Upper lobe of left lung (tissue), 6 donors: ENCODE results near the gene RPL27. TPM values are rescaled to one million over a fixed set of nuclear protein-coding genes. Genes with fewer than 3 reads are reported as not detected.
A peak's percentile ranks its signal among the peaks of the same experiment; 100 is the strongest.

Source experiments
- ATAC-seq, 2 donors: fragments of 200-7000 bp; cut with Tn5 transposase; one replicate each; pipeline ENCODE4 v1.9.1; 2022; ENCODE audit warnings: mild to moderate bottlenecking in 2 of 2, moderate library complexity in 2 of 2; ENCODE audit not compliant: low FRiP score in 2 of 2
- DNase-seq, 2 donors: peaks; one replicate each; pipeline ENCODE4 v3.0.0-alpha.2; 2019 to 2020
- H3K27ac ChIP-seq, 4 donors: fragments of 200-600 bp; sonication (generic); one replicate each; pipeline ENCODE4 v1.5.1; 2016 to 2019
- H3K27me3 ChIP-seq, 4 donors: fragments of 200-600 bp; sonication (generic); one replicate each; pipeline ENCODE4 v1.5.1; 2017 to 2019
- H3K36me3 ChIP-seq, 4 donors: fragments of 200-600 bp; sonication (generic); one replicate each; pipeline ENCODE4 v1.5.1; 2016 to 2019
- H3K4me1 ChIP-seq, 4 donors: fragments of 200-600 bp; sonication (generic); one replicate each; pipeline ENCODE4 v1.5.1; 2018 to 2019
- H3K4me3 ChIP-seq, 4 donors: fragments of 200-600 bp; sonication (generic); one replicate each; pipeline ENCODE4 v1.5.1; 2017 to 2019; ENCODE audit warnings: mild to moderate bottlenecking in 2 of 4, moderate library complexity in 1 of 4
- H3K9me3 ChIP-seq, 4 donors: fragments of 200-600 bp; sonication (generic); one replicate each; pipeline ENCODE4 v1.5.1; 2018 to 2019
- EP300 ChIP-seq, 4 donors: sonication (generic); formaldehyde crosslinking; IDR thresholded peaks; one replicate each; pipeline ENCODE4 v1.5.1; 2017; ENCODE audit warnings: antibody characterized with exemption in 4 of 4, control low read depth in 2 of 4
- POLR2A ChIP-seq, 4 donors: fragments of 450-650 bp; IDR thresholded peaks; one replicate each; pipeline ENCODE4 v1.5.1; 2016 to 2017; ENCODE audit warnings: antibody characterized with exemption in 4 of 4, mild to moderate bottlenecking in 2 of 4
- POLR2AphosphoS5 ChIP-seq, 2 donors: sonication (generic); formaldehyde crosslinking; IDR thresholded peaks; one replicate each; pipeline ENCODE4 v1.5.1; 2017; ENCODE audit warnings: antibody characterized with exemption in 2 of 2
- WGBS, 2 donors: methylation state at CpG; one replicate each; pipeline ENCODE4 v1.1.5; 2017 to 2018; 5-methylcytosine and 5-hydroxymethylcytosine counted together
- total RNA-seq, 6 donors: library from RNA; depleted of rRNA in 4 of 6; stranded (reverse); fragments of >200 nt in 4 of 6; gene quantifications; one replicate each; pipeline versions ENCODE4 v1.1.0 to v1.2.1, GENCODE V29; 2016 to 2021
- TF ChIP-seq, protein P1 (sequence below), 6 experiments: fragments of 450-650 bp in 4 of 6; fragments of 200-600 bp in 2 of 6; sonication (generic) in 2 of 6; IDR thresholded peaks; one replicate each; pipeline ENCODE4 v1.5.1; 2016 to 2019; ENCODE audit warnings: antibody characterized with exemption in 6 of 6
- donor health status: DM: no; HTN: no; CAD: no; lungs with moderate emphysema.
- donor health status: DM: no; HTN: yes; CAD: no; lungs with severe emphysema.

RPL27 gene
- total RNA-seq, 6 donors from 2014 or later: 534 to 1,192 (median 783) TPM

DNA sequence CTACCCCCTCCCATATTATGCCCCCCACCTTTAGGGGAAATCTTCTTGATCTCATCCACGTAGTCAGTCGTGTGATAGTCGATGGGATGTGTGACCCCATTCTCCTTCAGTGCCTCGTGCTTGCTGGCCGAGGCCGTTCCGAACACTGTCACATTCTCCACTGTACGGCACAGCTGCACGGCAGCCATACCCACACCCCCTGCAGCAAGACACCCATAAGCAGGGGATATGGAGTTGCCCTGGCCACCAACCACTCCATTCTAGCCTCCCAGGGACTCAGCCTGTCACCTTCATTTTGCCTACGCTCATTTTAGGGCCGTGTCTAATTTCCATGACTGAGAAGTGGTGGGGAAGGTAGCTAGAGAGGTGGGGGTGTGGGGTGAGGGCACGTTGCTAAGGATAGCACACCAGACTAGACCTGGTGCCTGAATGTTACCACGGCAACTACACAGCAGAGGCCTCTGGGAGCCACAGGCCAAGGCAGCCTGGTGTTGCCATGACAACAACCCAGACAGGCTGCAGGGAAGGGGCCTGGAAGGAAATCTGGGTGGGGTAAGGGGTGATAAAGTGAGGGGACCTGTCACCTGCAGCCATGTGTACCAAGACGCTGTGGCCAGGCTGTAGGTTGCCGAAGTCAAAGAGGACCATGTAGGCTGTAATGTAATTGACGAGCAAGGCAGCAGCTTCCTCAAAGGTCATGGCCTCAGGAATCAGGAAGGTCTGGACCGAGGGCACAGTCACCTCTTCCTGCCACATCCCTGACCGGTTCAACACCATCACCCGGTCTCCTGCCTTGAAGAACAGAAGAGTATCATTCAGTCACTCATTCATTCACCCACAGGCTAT is 20.0 kb downstream of the RPL27 start:
- Histone ChIP-seq H3K4me3 (peak overlapping the region in 1 of 4 donors; percentile 89), H3K9me3 (no peaks in the 10 kb centered on the region), H3K27me3 (no peaks in the 10 kb centered on the region), H3K27ac (peak overlapping the region in 3 of 4 donors; percentile 19 to 97 (median 75)), H3K36me3 (peaks cover 0 to 57% (median 31%) of the 10 kb centered on the region in 4 donors), H3K4me1 (peaks cover 67 to 82% (median 74%) of the 10 kb centered on the region in 4 donors)
- WGBS, 2 donors: 64 to 69% methylated on average over 18 to 19 of the region's 19 CpGs
- no peak for ATAC-seq
- no peak for DNase-seq
- peak in 1 of 2 donors; percentile 17 for TF ChIP-seq POLR2AphosphoS5 (IDR thresholded peaks at IDR 0.05)
- TF ChIP-seq POLR2A (IDR thresholded peaks at IDR 0.05): no peak

DNA sequence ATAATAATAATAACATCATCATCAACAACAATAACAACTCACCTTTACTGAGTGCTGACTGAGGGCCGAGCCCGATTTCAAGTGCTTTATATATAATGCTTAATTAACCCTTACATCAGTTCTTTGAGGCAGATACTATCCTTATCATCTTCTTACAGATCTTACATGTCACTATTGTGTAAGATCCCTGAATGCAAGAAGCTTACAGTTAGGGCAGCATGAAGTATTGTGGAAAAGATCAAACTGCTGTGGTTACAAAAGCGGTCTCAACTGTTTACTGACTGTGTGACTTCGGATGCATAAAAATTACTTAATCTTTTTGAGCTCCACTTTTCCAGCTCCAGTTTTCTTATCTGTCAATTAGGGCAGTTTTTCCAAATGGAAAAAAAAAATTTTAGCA is 20.7 kb downstream of the RPL27 start:
- DNase-seq: no peak
- WGBS, 2 donors: 18 to 22% methylated on average over 4 of the region's 4 CpGs
- peaks cover 63 to 78% (median 71%) of the 10 kb centered on the region in 4 donors for H3K4me1 ChIP-seq
- peak overlapping the region in 1 of 4 donors; percentile 89 for H3K4me3 ChIP-seq
- H3K27me3 ChIP-seq: no peaks in the 10 kb centered on the region
- peaks cover 0 to 50% (median 25%) of the 10 kb centered on the region in 4 donors for H3K36me3 ChIP-seq
- H3K27ac ChIP-seq: peak overlapping the region in 3 of 4 donors; percentile 75 to 97 (median 77)
- H3K9me3 ChIP-seq: no peaks in the 10 kb centered on the region
- ATAC-seq: no peak
- no peak for TF ChIP-seq POLR2AphosphoS5 (IDR thresholded peaks at IDR 0.05)
- TF ChIP-seq POLR2A (IDR thresholded peaks at IDR 0.05): no peak
- TF ChIP-seq, protein P1, sequence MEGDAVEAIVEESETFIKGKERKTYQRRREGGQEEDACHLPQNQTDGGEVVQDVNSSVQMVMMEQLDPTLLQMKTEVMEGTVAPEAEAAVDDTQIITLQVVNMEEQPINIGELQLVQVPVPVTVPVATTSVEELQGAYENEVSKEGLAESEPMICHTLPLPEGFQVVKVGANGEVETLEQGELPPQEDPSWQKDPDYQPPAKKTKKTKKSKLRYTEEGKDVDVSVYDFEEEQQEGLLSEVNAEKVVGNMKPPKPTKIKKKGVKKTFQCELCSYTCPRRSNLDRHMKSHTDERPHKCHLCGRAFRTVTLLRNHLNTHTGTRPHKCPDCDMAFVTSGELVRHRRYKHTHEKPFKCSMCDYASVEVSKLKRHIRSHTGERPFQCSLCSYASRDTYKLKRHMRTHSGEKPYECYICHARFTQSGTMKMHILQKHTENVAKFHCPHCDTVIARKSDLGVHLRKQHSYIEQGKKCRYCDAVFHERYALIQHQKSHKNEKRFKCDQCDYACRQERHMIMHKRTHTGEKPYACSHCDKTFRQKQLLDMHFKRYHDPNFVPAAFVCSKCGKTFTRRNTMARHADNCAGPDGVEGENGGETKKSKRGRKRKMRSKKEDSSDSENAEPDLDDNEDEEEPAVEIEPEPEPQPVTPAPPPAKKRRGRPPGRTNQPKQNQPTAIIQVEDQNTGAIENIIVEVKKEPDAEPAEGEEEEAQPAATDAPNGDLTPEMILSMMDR (IDR thresholded peaks at IDR 0.05): no peak
- TF ChIP-seq EP300 (IDR thresholded peaks at IDR 0.05): no peak

DNA sequence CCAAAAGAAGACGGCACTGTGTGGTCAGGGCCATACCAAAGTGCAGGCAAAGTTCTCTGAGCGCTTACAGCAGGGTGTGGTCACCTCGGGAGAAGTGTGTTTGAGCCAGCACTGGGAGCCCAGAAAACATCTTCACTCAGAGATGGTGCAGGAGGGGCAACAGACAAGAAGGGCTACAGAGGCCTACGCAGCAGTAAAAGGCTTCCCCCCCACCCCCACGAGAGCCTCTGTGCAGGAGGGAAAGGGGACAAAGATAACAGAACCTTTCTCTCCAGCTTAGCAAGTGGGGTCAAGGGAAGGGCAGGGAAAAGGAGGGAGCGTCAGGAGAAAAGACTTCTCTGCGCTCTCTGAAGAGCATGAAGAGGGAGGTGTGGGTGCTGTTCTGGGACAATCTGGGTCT is 21.2 kb downstream of the RPL27 start:
- Histone ChIP-seq H3K27ac (peak overlapping the region; percentile 66 to 97 (median 76)), H3K36me3 (peaks cover 0 to 45% (median 23%) of the 10 kb centered on the region in 4 donors), H3K27me3 (no peaks in the 10 kb centered on the region), H3K4me1 (peaks cover 60 to 78% (median 69%) of the 10 kb centered on the region in 4 donors), H3K4me3 (peak overlapping the region in 2 of 4 donors; percentile 20 to 89), H3K9me3 (no peaks in the 10 kb centered on the region)
- ATAC-seq (no peak), DNase-seq (no peak)
- 22 to 25% methylated on average over 7 of the region's 7 CpGs for WGBS, 2 donors
- no peak for TF ChIP-seq POLR2AphosphoS5 (IDR thresholded peaks at IDR 0.05)
- TF ChIP-seq, protein P1 (IDR thresholded peaks at IDR 0.05): no peak
- no peak for TF ChIP-seq POLR2A (IDR thresholded peaks at IDR 0.05)
- TF ChIP-seq EP300 (IDR thresholded peaks at IDR 0.05): no peak

DNA sequence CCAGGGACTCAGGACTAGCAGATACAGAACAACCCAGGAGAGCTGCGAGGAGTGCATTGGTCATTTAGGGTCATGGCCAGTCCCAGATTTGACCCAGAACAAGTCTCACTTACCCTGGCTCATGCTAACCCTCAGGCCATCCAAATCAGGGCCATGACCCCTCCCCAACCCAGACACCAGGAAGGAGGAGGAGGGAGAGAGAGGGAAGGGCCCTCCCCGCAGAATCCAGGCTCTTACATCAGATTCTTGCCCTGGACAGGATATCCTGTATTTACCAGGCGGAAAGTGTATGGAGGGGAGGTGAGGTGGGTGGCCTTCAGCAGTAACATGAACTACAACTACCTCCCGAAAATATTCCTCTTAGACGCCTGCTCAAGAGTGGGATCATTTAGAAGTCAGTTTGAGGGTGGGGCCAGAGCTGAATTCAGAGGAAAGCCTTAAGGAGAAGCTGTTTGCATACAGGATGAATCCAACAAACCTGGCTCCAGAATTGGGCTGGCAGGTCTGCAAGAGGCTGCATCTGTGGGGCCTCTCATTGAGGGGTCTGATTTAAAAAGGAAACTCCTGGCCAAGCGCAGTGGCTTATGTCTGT is 21.9 kb downstream of the RPL27 start:
- Histone ChIP-seq H3K36me3 (peaks cover 0 to 38% (median 18%) of the 10 kb centered on the region in 4 donors), H3K27ac (peak overlapping the region; percentile 66 to 97 (median 84)), H3K9me3 (no peaks in the 10 kb centered on the region), H3K27me3 (no peaks in the 10 kb centered on the region), H3K4me3 (peak overlapping the region in 3 of 4 donors; percentile 89 to 100 (median 100)), H3K4me1 (peaks cover 54 to 78% (median 65%) of the 10 kb centered on the region in 4 donors)
- ATAC-seq: no peak
- DNase-seq: no peak
- TF ChIP-seq POLR2A (IDR thresholded peaks at IDR 0.05): no peak
- peak; percentile 66 to 75 for TF ChIP-seq POLR2AphosphoS5 (IDR thresholded peaks at IDR 0.05)
- TF ChIP-seq EP300 (IDR thresholded peaks at IDR 0.05): peak in 2 of 4 donors; percentile 37 to 71
- 42 to 56% methylated on average over 5 to 6 of the region's 6 CpGs for WGBS, 2 donors

DNA sequence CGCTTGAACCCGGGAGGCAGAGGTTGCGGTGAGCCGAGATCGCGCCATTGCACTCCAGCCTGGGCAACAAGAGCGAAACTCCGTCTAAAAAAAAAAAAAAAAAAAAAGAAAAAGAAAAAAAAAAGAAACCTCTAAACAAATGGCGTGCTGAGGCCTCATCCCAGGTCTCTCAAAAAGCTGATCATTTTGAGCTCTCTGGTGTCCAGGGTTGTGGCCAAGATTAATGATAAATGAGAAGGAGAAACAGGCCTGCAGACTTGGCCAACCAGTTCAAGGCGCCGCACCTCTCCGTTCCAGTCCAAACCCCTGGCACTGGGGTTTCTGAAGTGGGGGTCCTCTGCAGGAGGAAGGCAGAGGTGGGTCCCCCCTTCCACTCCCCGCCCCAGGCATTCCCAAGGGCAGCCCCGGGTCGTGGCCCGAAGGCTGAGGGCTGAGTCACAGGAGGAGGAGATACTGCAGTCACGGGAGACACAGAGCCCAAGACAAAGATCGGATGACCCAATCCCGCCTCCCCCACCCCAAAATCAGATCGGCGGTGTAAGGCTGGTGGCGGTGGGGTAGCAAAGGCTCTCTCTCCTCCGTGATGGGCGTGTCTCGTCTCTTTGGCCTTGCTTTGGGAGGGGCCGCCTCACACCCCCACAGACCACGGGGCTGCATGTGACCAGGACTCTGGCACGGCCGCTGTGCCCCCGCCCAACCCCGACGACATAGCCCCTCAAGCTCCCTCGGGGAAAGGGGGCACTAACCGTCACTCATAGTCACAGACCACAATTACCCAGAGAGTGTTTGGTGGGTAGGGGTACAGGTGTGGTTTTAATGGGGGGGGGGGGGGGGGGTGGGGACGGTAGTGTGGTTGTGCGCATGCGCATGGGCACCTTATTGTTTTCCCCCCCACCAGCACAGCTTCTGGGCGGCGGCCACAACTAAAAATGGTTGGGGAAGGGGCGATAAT is 22.8 kb downstream of the RPL27 start:
- TF ChIP-seq POLR2AphosphoS5 (IDR thresholded peaks at IDR 0.05) (peak; percentile 37 to 58), POLR2A (IDR thresholded peaks at IDR 0.05) (peak in 1 of 4 donors; percentile 30)
- TF ChIP-seq, protein P1 (IDR thresholded peaks at IDR 0.05): no peak
- 31 to 51% methylated on average over 14 to 28 of the region's 40 CpGs for WGBS, 2 donors
- H3K27ac ChIP-seq: peak overlapping the region; percentile 77 to 97 (median 88)
- H3K4me3 ChIP-seq: peak overlapping the region; percentile 89 to 100 (median 99)
- ATAC-seq (peak; percentile 56 to 58), DNase-seq (peak; percentile 81 to 90)
- H3K27me3 ChIP-seq: no peaks in the 10 kb centered on the region
- peaks cover 45 to 72% (median 55%) of the 10 kb centered on the region in 4 donors for H3K4me1 ChIP-seq
- H3K36me3 ChIP-seq: peaks cover 0 to 28% (median 12%) of the 10 kb centered on the region in 4 donors
- H3K9me3 ChIP-seq: no peaks in the 10 kb centered on the region
